MM.1S (cell line): ENCODE results near the gene ROPN1L.

ENCODE experiments used
- EZH2 ChIP-seq: fragments of 300-600 bp; sonication (generic); optimal IDR thresholded peaks from 2 replicates; pipeline ENCODE3; 2017; ENCODE audit warnings: low read depth, mild to moderate bottlenecking, antibody characterized with exemption, low read length, mixed read lengths
- EZH2phosphoT487 ChIP-seq: fragments of 300-600 bp; sonication (generic); IDR thresholded peaks from 2 replicates; pipeline ENCODE4 v1.6.1; 2018; ENCODE audit warnings: antibody characterized with exemption, low read length
- TF ChIP-seq, protein P1 (sequence below): fragments of 300-600 bp; sonication (generic); IDR thresholded peaks from 2 replicates; pipeline ENCODE4 v1.5.1; 2016; ENCODE audit warnings: antibody characterized with exemption, low read length, mixed read lengths

DNA sequence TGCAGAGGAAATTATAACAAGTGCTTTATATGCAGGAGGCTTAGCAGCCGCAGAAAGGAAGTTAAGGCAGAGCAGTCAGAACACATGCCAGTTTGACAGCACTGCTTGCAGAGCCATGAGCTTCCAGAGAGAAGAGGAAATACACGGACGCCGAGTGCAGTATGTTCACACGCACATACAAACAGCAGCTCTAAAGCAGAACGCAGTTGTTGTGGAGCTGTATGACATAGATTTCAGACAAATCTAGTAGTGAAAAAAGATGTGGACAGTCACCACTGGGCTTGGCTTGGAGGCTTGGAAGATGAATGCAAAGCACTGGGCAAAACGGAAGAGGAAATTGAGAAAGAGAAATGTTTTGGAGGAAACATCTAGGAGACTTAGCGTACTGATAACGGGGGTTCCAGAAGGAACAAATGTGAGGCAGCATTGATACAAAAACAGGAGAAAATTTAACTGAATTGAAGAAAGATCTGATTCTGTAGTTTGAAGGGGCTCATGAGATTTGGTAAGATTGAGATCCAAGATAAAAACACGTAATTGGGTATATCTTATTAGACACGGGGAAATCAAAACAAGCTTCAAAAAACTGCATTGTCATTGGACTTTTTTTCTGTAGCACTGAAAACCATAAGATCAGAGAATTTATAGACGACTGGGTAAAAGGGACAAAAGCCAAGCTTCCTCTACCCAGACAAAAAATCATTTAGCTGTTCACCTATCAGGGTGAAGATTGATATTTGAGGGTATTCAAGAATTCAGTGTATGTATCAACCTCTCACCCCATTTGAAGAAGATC, 19.6 kb upstream of the ROPN1L start:
- TF ChIP-seq EZH2phosphoT487 (no peak), EZH2 (no peak)
- TF ChIP-seq, protein P1, sequence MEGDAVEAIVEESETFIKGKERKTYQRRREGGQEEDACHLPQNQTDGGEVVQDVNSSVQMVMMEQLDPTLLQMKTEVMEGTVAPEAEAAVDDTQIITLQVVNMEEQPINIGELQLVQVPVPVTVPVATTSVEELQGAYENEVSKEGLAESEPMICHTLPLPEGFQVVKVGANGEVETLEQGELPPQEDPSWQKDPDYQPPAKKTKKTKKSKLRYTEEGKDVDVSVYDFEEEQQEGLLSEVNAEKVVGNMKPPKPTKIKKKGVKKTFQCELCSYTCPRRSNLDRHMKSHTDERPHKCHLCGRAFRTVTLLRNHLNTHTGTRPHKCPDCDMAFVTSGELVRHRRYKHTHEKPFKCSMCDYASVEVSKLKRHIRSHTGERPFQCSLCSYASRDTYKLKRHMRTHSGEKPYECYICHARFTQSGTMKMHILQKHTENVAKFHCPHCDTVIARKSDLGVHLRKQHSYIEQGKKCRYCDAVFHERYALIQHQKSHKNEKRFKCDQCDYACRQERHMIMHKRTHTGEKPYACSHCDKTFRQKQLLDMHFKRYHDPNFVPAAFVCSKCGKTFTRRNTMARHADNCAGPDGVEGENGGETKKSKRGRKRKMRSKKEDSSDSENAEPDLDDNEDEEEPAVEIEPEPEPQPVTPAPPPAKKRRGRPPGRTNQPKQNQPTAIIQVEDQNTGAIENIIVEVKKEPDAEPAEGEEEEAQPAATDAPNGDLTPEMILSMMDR: no peak
